Activated CD8-positive, alpha-beta memory T cell treated with anti-CD3 and anti-CD28 coated beads for 36 hours (primary cell): ENCODE measurements around the gene ARL6IP4. TPM values are rescaled to one million over a fixed set of nuclear protein-coding genes. Genes with fewer than 3 reads are reported as not detected.

Experiments
- CTCF ChIA-PET: fragments of 350-600 bp; sonication (Branson Sonifier 250); formaldehyde crosslinking; loops from one replicate; lab custom pipeline; 2021; ENCODE audit warnings: antibody characterized with exemption; lab: Charles Lee
- POLR2A ChIA-PET: fragments of 350-600 bp; sonication (Branson Sonifier 250); formaldehyde crosslinking; loops from one replicate; lab custom pipeline; 2021; ENCODE audit warnings: antibody characterized with exemption; lab: Charles Lee
- total RNA-seq, 2 experiments: library from RNA; stranded (reverse); gene quantifications; one replicate each; pipeline ENCODE4 v1.2.3, GENCODE V29; 2021

Gene ARL6IP4
- total RNA-seq, 2 experiments from 2014 or later, result 172 to 180 TPM

- ChIA-PET POLR2A (no interaction called here), CTCF (interaction anchor here (0.5 to 14.4 kb wide), 15 partner anchors 11 to 1039 kb away, joined by 3 to 142 read pairs (median 3); no protein-coding TSS in a partner anchor)
Observed at GRCh38 chr12:122951979-122952892, 28.2 kb upstream of the ARL6IP4 start.

GRCh38 chr12:122955156-122955555 lies 25.3 kb upstream of the ARL6IP4 start:
- POLR2A ChIA-PET, result interaction anchor here (0.5 kb wide), 1 partner anchor 19 kb away, joined by 5 read pairs; no protein-coding TSS in a partner anchor
- CTCF ChIA-PET, result interaction anchor here (0.6 to 14.4 kb wide), 3 partner anchors 16 to 95 kb away, joined by 3 to 142 read pairs (median 3); no protein-coding TSS in a partner anchor

GRCh38 chr12:122956035-122956434 lies 24.4 kb upstream of the ARL6IP4 start:
- ChIA-PET POLR2A (no interaction called here), CTCF (interaction anchor here (14.4 kb wide), 1 partner anchor 96 kb away, joined by 142 read pairs; no protein-coding TSS in a partner anchor)

- ChIA-PET POLR2A (no interaction called here), CTCF (interaction anchor here (14.4 kb wide), 1 partner anchor 99 kb away, joined by 142 read pairs; no protein-coding TSS in a partner anchor)
Observed at GRCh38 chr12:122958198-122958888, 22.1 kb upstream of the ARL6IP4 start.

- ChIA-PET POLR2A (no interaction called here), CTCF (no interaction called here)
Observed at GRCh38 chr12:122959566-122960192, 20.8 kb upstream of the ARL6IP4 start.

- ChIA-PET CTCF (interaction anchor here (1.0 kb wide), 1 partner anchor 277 kb away, joined by 3 read pairs; no protein-coding TSS in a partner anchor), POLR2A (no interaction called here)
Observed at GRCh38 chr12:122960193-122960569, 20.3 kb upstream of the ARL6IP4 start.

GRCh38 chr12:122961531-122962329 lies 18.8 kb upstream of the ARL6IP4 start:
- ChIA-PET POLR2A (no interaction called here), CTCF (no interaction called here)

- CTCF ChIA-PET, result interaction anchor here (1.1 kb wide), 2 partner anchors 12 kb away, joined by 3 to 4 read pairs; no protein-coding TSS in a partner anchor
- POLR2A ChIA-PET, result interaction anchor here (0.6 kb wide), 1 partner anchor 11 kb away, joined by 3 read pairs; the partner anchor contains the start of gene OGFOD2
Observed at GRCh38 chr12:122963941-122964265, 16.6 kb upstream of the ARL6IP4 start.

GRCh38 chr12:122964439-122965257 lies 15.8 kb upstream of the ARL6IP4 start:
- ChIA-PET CTCF (no interaction called here), POLR2A (no interaction called here)

- CTCF ChIA-PET, result interaction anchor here (0.9 kb wide), 1 partner anchor 172 kb away, joined by 3 read pairs; no protein-coding TSS in a partner anchor
- POLR2A ChIA-PET, result no interaction called here
Observed at GRCh38 chr12:122965321-122965751, 15.1 kb upstream of the ARL6IP4 start.

- POLR2A ChIA-PET, result interaction anchor here (0.6 to 1.3 kb wide), 4 partner anchors 9 to 130 kb away, joined by 3 to 17 read pairs (median 4); partner anchors contain the start of gene OGFOD2
- CTCF ChIA-PET, result interaction anchor here (0.5 to 1.3 kb wide), 5 partner anchors 69 to 272 kb away, joined by 3 read pairs; no protein-coding TSS in a partner anchor
Observed at GRCh38 chr12:122965851-122966742, 14.4 kb upstream of the ARL6IP4 start, which contains the start of gene ABCB9. Gene ABCB9 (minus strand): TSS chr12:122966463. CDS start chr12:122960235, 6,228 bp downstream.

- ChIA-PET CTCF (interaction anchor here (1.0 to 1.3 kb wide), 4 partner anchors 92 to 271 kb away, joined by 3 read pairs; no protein-coding TSS in a partner anchor), POLR2A (interaction anchor here (0.7 to 1.3 kb wide), 3 partner anchors 8 to 131 kb away, joined by 3 to 17 read pairs (median 3); partner anchors contain the start of gene OGFOD2)
Observed at GRCh38 chr12:122966743-122967550, 13.5 kb upstream of the ARL6IP4 start.

GRCh38 chr12:122968104-122968503 lies 12.4 kb upstream of the ARL6IP4 start:
- POLR2A ChIA-PET, result interaction anchor here (0.6 kb wide), 1 partner anchor 342 kb away, joined by 7 read pairs; no protein-coding TSS in a partner anchor
- CTCF ChIA-PET, result interaction anchor here (1.0 kb wide), 1 partner anchor 108 kb away, joined by 3 read pairs; no protein-coding TSS in a partner anchor

GRCh38 chr12:122969676-122970075 lies 10.8 kb upstream of the ARL6IP4 start:
- ChIA-PET CTCF (interaction anchor here (0.6 to 1.1 kb wide), 3 partner anchors 17 to 150 kb away, joined by 3 read pairs; no protein-coding TSS in a partner anchor), POLR2A (interaction anchor here (0.8 kb wide), 1 partner anchor 263 kb away, joined by 3 read pairs; the partner anchor contains the start of gene MPHOSPH9)
